HG03280 (cell line): Measurements from ENCODE around the gene AURKAIP1.

ENCODE experiments used
- ATAC-seq: cut with Tn5 transposase; IDR thresholded peaks from one replicate; pipeline ENCODE4 v1.9.1; 2021; ENCODE audit warnings: mild to moderate bottlenecking, moderate library complexity; ENCODE audit not compliant: unreplicated experiment

The AURKAIP1 gene

DNA sequence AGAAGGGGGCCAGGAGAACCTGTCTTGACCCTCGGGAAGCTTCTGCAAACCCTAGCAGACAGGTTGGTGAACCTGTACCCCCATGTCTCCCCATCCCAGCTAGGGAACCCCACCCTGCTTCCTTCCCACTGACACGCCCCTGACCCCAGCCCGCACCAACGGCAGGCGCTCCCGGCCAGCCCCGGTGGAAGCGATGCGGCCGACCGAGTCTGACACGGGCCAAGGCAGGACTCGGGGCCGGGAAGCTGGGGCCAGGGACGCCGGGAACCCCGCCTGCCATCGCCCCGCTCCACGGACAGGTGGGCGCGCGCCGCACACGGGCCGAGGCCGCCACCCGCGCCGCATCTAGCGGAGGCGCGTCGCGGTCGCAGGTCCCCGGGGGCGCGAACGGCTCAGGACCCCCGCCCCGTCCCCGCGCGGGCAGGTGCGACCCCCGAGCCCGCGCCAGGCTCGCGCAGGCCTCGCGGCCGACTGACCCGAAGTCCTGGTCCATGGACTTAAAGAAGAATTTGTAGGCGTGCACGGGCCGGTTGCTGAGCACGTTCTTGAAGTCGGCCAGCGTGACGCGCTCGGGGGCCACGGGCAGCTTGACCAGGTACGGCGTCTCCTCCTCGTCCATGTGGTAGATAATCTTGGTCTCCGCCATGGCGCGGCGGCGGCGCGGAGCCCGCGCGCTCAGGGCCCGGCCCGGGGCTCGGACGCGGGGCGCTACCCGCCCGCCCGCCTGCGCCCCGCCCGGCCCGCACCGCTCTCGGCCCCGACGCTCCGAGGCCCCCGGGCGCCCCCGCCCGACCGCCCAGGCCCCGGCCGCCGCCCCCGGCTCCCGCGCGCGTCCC lies 26.4 kb downstream of the AURKAIP1 start:
- ATAC-seq: peak; percentile 39

DNA sequence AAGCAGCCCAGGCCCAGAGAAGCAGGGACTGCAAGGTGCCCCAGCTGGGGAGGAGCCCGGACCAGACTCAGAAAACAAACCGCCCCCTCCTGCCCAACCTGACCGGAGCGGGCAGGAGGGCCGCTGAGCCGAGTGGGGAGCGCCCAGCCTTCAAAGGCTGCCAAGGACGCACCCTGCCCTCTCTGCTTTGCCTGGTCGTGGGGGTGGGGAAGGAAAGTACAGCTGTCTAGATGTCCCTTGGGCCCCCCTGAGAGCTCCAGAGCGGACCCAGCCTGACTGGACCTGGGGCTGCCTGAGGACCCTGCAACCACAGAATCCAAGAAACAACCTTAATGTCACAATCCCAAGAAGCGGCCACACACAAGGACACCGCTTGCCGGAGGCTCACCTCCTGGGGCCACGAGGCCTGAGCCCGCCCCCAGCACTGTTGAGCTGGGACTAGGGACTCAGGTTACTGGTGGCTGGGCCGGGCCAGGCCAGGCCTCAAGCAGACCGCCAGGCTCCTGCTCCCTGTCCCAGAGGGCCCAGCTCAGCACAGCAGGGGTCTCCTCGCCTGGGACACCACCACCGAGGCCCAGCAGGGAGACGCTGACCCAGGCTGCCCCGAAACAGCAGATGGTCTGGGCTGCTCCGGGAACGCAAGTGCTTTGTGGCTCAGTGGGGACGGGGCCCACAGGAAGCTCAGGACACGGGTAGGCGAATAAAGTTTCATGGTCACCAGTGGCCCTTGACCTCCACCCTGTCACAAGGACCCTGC lies 27.2 kb downstream of the AURKAIP1 start:
- ATAC-seq: no peak

DNA sequence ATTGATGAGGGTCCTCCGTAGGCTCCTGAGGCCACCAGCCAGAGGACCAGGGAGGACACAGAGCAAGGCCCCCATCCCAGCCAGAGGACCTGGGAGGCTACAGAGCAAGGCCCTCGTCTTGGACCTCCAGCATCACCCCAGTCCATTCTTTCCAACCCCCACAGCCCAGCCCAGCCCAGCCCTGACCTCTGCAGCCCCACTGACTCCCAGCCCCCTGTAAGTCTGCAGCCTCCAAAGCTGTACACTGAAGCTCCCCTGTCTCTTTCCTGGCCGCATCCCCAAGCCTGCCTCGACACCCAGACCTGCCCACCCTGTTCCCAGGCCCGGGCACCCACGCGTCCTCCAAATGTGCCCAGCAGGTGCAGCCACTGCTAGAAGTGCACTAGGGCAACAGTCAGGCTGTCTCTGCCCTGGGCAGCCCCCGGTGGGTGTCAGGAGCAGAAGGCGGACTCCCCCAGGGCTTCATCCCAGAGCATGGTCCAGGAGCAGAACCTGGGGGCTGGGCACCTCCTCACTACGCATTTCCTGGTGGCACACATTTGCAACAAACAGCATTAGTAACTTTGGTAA lies 27.9 kb downstream of the AURKAIP1 start:
- ATAC-seq: no peak

DNA sequence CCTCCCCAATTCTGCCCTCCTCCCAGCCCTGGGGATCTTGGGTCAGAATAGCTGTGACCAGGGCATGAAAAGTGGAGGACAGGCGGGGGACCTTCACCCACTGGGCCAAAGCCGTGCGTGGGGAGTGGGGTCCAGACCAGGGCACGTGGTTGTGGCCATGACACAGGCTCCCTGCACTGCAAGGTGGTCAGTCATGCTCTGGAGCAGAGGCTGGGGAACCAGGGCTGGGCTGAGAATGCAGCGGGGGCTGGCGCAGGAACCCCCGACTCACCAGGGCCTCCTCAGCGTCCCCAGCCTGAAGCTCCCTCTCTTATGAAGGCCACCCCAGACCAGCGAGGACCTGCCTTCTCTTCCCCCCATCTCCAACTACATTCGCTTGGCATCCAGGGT lies 28.5 kb downstream of the AURKAIP1 start:
- ATAC-seq: no peak

DNA sequence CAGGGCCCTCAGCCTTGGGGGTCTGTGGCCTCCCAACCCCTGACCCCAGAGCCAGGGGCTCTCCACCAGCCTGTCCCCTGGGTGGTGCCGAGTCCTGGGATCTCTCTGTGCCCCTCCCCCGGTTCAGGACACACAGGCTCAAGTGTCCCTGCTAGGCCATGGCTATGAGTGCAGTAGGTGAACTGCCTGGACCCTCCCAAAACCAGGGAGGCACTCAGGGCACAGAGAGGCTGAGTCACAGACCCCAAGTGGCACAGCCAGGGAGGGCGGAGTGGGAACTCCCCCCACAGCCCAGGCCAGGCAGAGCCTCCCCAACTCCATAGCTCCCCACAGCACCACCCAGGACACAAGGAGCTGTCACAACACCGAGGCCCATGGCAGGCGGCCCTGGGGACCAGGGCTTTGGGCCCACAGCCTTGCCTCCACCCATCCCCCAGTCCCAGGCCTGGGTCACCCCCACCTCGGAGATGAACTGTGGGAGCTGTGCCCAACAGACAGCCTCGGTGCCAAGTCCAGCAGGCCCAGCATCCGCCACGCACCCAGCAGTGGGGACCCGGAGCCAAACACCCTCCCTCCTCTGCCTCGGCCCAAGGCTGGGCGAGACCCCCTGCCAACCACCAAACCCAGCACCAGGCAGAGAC lies 29.0 kb downstream of the AURKAIP1 start:
- ATAC-seq: no peak

DNA sequence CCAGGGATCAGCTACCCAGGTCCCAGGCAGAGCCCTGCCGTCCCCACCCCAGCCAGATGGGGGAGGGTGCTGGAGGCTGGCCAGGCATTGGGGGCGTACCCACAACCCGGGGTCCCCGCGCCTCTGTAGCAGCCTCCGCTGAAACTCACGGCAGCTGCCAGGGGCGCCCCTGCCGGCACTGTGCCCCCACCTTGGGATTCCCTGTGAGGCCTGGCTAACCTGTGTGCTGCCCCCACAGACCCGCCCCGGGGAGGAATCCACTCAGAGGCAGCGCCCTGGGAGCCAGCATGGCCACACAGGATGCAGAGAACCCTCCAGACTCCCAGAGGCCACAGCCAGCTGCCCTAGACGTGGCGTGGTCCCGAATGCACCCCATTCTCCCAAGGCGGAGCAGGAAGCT lies 29.6 kb downstream of the AURKAIP1 start:
- no peak for ATAC-seq

DNA sequence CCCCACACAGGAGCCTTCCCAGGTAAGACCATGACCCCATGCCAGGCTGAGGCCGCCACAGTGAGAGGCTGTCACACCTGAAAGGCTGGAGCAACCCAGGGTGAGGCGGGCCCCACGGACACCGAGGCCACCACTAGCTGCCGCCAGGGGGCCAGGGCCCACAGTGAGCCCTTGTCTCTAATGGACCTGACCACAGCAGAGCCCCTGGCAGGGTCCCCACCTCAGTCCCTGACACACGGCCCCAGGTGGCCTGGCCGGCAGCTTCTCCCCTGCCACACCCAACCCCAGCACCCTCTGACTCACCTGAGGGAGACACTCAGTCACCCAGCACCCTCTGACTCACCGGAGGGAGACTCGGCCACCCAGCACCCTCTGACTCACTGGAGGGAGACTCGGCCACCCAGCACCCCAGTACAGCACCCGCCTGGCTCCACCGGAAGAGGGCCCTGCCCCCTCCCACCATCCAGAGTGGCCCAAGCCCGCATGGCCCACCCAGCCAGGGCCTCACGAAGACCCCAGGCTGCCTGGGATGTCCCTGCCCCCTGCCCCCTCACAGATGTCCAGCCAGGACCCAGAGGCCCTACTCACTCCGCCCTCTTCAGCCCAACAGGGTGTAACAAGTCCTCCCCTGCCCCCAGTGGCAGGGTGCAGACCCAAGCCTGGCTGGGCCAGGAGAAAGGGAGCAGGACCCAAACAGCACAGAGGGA lies 30.2 kb downstream of the AURKAIP1 start:
- ATAC-seq: no peak

DNA sequence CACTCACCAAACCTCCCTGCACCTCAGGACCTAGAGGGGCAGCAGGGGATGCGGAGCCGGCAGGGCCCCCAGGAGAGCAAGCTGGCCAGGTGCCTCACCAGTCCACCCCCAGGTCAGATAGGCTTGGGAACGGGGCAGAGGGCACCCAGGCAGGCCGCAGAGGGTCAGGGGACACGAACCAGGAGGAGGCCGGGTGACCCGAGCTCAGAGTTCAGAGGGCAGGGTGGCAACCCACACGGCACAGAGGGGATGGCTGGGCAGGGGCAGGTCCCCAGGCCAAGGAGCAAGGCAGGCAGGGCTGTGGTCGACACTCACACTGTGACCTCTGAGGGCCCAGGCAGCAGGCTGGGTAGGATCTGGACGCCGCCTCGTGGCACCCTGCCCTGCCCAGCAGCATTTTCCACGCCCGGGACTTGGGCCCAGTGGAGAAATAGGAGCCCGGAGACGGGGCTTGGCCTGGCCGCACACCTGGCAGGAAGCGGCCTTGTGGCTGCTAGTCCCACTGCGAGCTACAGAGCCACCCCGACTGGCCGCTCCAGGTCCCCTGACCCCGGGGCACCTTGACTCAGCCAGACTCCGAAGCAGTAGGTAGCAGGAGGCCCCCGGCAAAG lies 31.1 kb downstream of the AURKAIP1 start:
- no peak for ATAC-seq

DNA sequence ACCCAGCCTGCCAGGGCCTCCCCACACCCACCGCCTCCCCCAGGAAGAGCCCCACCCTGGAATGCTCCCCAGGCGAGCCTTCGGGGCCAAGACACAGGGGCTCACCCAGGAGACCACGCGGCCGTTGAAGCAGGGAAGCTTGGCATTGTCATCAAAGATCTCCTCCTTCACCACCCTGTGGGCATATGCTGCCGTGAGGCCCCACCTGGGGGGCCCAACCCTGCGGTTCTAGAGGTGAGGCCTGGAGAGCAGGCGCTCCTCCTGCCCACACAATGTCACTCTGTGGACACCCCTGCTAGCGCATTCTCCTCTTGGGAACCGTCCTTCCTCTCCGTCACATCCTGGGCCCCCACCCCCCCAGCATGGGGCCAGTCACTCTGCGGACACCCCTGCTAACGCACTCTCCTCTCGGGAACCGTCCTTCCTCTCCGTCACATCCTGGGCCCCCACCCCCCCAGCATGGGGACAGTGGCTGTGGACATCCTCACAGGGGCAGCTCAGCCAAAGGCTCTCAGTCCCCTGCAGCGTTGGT lies 32.4 kb downstream of the AURKAIP1 start:
- ATAC-seq: no peak

DNA sequence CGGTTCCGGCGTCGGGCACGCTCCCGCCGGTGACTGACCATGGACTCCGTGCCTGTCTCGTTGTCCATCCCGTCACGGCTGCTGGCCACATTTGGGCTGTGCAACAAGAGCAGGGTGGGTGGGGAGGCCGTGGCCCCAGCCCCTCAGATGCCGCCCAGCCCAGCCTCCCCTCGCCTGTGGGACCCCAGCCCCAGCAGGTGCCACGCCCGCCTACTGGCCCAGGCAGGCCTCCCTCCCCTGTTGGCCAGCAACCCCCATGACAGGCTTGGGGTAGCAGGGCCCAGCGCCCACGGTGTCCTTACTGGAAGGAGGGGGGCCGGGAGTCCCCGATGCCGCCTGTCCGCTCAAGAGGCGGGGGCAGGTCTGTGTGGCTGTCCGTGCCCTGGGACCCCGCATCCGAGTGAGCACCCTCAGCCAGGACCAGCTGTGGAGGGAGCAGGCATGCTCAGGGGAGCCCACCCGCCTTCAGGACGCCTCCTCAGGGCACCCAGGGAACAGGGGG lies 32.9 kb downstream of the AURKAIP1 start:
- no peak for ATAC-seq

DNA sequence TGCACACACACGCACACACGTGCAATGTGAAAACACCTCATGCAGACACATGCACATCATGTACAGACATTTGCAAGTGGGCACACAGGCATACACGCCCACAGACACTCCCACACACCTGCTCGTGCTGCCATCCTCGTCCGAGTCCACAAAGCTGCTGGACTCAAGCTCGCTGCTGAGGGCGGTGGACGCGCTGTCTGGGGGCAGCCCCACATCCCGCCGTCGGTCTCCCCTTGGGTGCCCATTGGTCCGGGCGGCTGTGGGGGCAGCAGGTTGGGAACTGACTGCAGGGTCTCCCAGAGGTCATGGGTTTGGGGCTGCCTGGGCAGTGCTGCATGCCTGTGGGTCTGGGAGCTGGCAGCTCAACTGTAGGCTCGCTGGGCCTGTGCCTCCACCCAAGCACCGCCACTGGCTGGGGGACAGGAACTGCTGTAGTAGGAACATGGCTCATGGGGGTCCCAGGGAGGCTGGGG lies 33.4 kb downstream of the AURKAIP1 start:
- no peak for ATAC-seq

DNA sequence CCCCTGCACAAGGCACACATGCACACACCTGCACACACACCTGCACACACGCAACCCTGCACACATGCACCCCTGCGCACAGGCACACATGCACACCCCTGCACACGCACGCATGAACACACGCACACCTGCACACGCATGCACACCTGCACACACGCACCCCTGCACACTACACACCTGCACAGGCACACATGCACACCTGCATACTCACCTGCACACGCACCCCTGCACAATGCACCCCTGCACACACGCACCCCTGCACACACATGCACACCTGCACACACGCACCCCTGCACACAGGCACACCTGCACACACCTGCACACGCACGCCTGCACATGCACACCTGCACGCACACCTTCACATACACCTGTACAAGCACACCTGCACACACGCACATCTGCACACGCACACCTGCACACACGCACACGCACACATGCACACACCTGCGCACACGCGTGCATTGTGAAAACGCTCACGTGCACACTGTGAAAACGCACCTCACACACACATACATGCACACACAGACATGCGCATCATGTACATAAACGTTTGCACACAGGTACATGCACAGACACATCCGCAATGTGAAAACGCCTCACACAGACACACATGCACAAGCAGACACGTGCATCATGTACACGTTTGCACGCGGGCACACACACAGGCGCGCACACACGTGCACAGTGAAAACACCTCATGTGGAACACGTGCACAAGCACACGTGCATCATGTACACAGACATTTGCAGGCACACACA lies 34.0 kb downstream of the AURKAIP1 start:
- no peak for ATAC-seq

DNA sequence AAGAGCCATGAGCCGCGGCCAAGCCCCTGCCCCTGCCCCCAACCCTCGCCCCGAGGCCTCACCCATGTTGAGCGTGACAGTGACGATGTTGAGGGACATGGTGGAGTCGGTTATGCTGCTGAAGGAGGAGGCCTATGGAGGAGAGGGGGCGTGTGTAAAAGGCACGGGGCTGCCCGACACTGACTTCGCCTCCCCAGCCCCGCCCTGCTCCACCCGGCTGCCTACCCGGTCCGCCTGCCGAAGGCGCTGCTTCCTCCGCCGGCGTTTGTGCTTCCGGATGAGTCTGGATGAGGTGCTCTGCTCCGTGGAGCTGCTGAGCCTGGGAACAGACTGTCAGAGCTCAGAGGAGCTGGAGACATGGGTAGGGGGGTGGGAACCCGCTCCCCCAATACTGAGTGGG lies 34.8 kb downstream of the AURKAIP1 start:
- ATAC-seq: no peak

DNA sequence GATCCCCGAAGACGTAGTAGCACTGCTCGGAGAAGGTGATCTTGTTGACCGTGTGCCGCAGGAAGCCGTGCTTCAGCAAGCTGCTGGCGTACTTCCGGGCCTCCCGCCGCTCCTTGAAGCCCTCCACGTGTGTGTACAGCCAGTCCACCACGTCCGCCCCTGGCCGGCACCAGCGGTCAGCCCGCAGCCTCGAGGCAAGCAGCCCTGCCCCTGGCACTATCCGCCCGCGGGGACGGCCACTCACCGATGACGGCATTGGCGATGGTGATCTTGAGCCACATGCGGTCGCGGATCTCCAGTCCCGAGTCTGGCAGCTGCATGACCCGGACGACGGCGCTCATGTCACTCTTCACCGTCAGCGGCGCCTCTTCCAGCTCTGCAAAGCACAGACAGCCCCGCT lies 36.7 kb downstream of the AURKAIP1 start:
- no peak for ATAC-seq

DNA sequence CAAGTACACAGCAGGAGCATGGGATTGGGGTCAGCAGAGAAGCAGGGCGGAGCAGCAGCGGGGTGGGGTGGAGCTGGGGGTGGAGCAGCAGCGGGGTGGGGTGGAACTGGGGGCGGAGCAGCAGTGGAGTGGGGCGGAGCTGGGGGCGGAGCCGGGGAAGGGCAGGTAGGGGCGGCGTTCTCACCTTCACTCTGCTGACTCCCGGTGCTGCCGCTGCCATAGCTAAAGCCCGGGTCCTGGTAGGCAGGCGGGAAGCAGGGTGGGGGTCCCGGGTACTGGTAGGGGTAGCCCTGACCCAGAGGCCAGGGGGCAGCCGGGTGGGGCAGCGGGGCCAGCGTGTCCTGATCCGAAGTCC lies 37.2 kb downstream of the AURKAIP1 start:
- ATAC-seq: no peak

DNA sequence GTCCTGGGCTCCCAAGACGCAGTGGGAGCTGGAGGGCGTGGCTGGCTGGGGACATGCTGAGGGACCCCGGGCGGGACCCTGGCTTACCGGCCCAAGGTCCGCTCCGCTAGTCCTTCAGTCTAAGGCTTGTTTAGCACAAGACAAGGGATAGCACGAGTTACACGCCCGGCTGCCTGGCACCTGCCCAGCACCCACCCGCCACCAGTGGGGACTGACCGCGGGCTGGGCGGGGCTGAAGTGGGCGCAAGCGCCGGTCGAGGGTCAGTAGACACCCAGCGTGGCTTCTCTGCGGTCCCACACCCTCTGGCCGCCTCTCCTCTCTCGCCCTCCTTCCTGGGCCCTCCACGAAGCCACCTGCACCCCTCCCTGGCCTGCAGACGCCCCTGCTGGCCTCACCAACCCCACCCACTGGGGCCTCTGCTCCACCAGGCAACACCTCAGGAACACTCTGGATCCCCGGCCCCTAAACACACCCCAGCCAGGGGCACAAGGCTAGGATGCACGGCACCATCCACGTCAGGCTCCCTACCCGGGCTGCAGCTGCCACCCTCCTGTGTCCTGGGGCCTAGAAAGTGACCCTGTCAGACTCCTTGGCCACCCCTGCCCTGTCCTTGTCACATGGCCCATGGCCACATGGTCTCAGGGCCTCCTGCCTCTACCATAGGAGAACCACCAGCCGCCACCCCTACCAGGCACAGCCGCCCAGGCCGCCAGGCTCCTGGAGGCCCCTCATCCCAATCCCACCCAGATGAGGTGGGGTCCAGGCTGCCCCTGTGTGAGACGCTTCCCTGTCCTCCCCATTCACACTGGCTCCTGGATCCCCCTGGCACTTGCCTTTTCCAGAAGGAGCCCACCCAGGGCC lies 37.8 kb downstream of the AURKAIP1 start:
- ATAC-seq: no peak

DNA sequence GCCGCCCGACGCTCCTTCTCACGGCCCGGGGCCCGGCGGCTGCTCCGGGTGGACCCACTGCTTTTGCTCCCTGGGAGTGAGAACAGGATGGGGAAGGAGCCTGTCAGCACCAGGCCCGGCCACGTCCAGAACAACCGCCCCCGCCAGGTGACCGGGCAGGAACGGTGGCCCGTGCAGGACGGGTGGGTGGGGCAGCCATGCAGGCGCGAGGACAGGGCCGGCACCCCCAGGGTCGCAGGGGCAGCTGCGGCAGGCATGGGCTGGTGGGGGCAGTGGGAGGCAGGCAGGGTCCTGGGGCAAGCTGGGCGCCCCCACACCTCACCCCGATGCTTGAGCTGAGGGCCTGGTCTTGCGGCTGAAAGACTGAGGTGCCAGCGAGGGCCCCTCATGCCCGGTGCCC lies 38.6 kb downstream of the AURKAIP1 start:
- ATAC-seq: no peak

DNA sequence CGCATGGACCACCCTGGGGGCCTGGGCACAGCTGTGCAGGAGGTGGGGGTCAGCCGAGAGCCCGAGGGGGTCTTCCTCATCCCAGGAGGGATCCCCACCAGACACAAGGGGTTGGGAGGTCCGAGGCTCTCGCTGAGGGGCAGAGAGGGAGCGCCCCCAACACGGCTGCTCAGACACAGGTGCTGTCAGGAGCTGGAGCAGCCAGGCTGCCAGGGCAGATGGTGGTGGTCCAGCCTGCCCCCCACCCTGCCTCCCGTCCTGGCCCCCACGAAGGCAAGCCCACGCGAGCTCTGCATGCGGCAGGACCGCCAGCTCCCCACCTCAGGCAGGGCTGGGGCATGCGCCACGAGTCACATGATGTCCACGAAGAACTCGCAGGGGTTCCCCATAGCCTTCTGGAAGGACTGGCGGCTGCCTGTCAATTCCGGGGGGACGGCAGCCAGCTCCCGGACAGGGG lies 39.2 kb downstream of the AURKAIP1 start:
- no peak for ATAC-seq
